Hepatocyte (in vitro differentiated cells): Measurements from ENCODE around the gene TNFAIP1. TPM values are rescaled to one million over a fixed set of nuclear protein-coding genes. Genes with fewer than 3 reads are reported as not detected.

Experiments
- DNase-seq: peaks from one replicate; pipeline ENCODE4 v3.0.0-alpha.2; 2016; ENCODE audit warnings: low spot score
- H2AFZ ChIP-seq: fragments of 200-600 bp; sonication (generic); 2 replicates; pipeline ENCODE4 v1.6.0; 2016; ENCODE audit warnings: antibody characterized with exemption, mild to moderate bottlenecking
- H3K27ac ChIP-seq: fragments of 200-600 bp; sonication (generic); 2 replicates; pipeline ENCODE4 v1.5.1; 2016; ENCODE audit warnings: mild to moderate bottlenecking
- H3K27me3 ChIP-seq: fragments of 200-600 bp; sonication (generic); 2 replicates; pipeline ENCODE4 v1.6.1; 2016
- H3K36me3 ChIP-seq: fragments of 200-600 bp; sonication (generic); replicated peaks from 2 replicates; pipeline ENCODE4 v1.5.1; 2016; ENCODE audit warnings: low read depth; ENCODE audit not compliant: insufficient read depth
- H3K4me1 ChIP-seq: fragments of 200-600 bp; sonication (generic); 2 replicates; pipeline ENCODE4 v1.5.1; 2016; ENCODE audit warnings: mild to moderate bottlenecking, moderate library complexity; ENCODE audit not compliant: insufficient read depth
- H3K4me2 ChIP-seq: fragments of 200-600 bp; sonication (generic); 2 replicates; pipeline ENCODE4 v1.6.0; 2016
- H3K4me3 ChIP-seq: fragments of 200-600 bp; sonication (generic); 2 replicates; pipeline ENCODE4 v1.5.1; 2016; ENCODE audit warnings: mild to moderate bottlenecking
- H3K79me2 ChIP-seq: fragments of 200-600 bp; sonication (generic); 2 replicates; pipeline ENCODE4 v1.6.0; 2017; ENCODE audit warnings: mild to moderate bottlenecking
- H3K9me2 ChIP-seq: fragments of 200-600 bp; sonication (generic); replicated peaks from 2 replicates; pipeline ENCODE4 v1.6.0; 2017; ENCODE audit warnings: mild to moderate bottlenecking; ENCODE audit not compliant: insufficient read depth
- H3K9me3 ChIP-seq: fragments of 200-600 bp; sonication (generic); 2 replicates; pipeline ENCODE4 v1.5.1; 2016; ENCODE audit warnings: low read depth, mild to moderate bottlenecking
- H4K20me1 ChIP-seq: fragments of 200-600 bp; sonication (generic); 2 replicates; pipeline ENCODE4 v1.6.0; 2016; ENCODE audit warnings: mild to moderate bottlenecking; ENCODE audit not compliant: insufficient read depth, poor library complexity, severe bottlenecking
- CTCF ChIP-seq: fragments of 200-600 bp; sonication (generic); IDR thresholded peaks from 2 replicates; pipeline ENCODE4 v1.5.1; 2016; ENCODE audit warnings: antibody characterized with exemption, mild to moderate bottlenecking; ENCODE audit not compliant: poor library complexity
- EZH2 ChIP-seq: fragments of 200-600 bp; sonication (generic); IDR thresholded peaks from 2 replicates; pipeline ENCODE4 v1.6.1; 2016; ENCODE audit warnings: antibody characterized with exemption, mild to moderate bottlenecking, borderline replicate concordance
- EZH2phosphoT487 ChIP-seq: fragments of 200-600 bp; sonication (generic); IDR thresholded peaks from one replicate; pipeline ENCODE4 v1.6.1; 2018; ENCODE audit warnings: antibody characterized with exemption, mild to moderate bottlenecking, low read depth, moderate library complexity; ENCODE audit not compliant: unreplicated experiment, severe bottlenecking
- WGBS: methylation state at CpG from one replicate; pipeline ENCODE4 v1.1.6; 2016; ENCODE audit warnings: low lambda C conversion rate; ENCODE audit errors: missing lambda C conversion rate; 5-methylcytosine and 5-hydroxymethylcytosine counted together
- polyA plus RNA-seq: library from polyadenylated mRNA; unstranded; fragments of >200 nt; fragmentation: Nextera tagmentation; extraction: Ambion mirVana; gene quantifications from 2 replicates; pipeline ENCODE4 v1.2.1, GENCODE V29; 2016
- total RNA-seq: library from RNA; depleted of rRNA; stranded (reverse); fragments of >200 nt; gene quantifications from 2 replicates; pipeline ENCODE4 v1.2.3, GENCODE V29; 2014

TNFAIP1 gene
- total and polyA plus RNA-seq, 2 experiments from 2014 or later = 37.6 to 39.0 TPM

GRCh38 chr17:28346199-28346580 is 10.6 kb downstream of the TNFAIP1 start:
- Histone ChIP-seq H3K4me3 (no peak overlapping the region), H2AFZ (no peak overlapping the region), H3K36me3 (no peaks in the 10 kb centered on the region), H3K27ac (peak overlapping the region; percentile 23), H3K9me3 (no peaks in the 10 kb centered on the region), H3K79me2 (no peaks in the 10 kb centered on the region), H3K4me2 (no peak overlapping the region), H3K4me1 (peaks cover 11% of the 10 kb centered on the region), H4K20me1 (no peaks in the 10 kb centered on the region), H3K27me3 (no peaks in the 10 kb centered on the region), H3K9me2 (no peaks in the 10 kb centered on the region)
- TF ChIP-seq EZH2 = no peak
- TF ChIP-seq CTCF = no peak
- TF ChIP-seq EZH2phosphoT487 = no peak
- no peak for DNase-seq
- 88% methylated on average over 2 of the region's 2 CpGs for WGBS

GRCh38 chr17:28346746-28347246 is 11.2 kb downstream of the TNFAIP1 start:
- Histone ChIP-seq H3K4me2 (no peak overlapping the region), H3K27ac (peak overlapping the region; percentile 23), H3K9me3 (no peaks in the 10 kb centered on the region), H3K9me2 (no peaks in the 10 kb centered on the region), H3K4me3 (no peak overlapping the region), H3K79me2 (no peaks in the 10 kb centered on the region), H3K27me3 (no peaks in the 10 kb centered on the region), H3K36me3 (no peaks in the 10 kb centered on the region), H3K4me1 (peaks cover 11% of the 10 kb centered on the region), H2AFZ (no peak overlapping the region), H4K20me1 (no peaks in the 10 kb centered on the region)
- 68% methylated on average over 7 of the region's 7 CpGs for WGBS
- no peak for TF ChIP-seq EZH2phosphoT487
- peak; percentile 38 for TF ChIP-seq CTCF
- peak; percentile 62 for DNase-seq

- TF ChIP-seq CTCF (no peak), EZH2 (no peak), EZH2phosphoT487 (no peak)
- H3K79me2 ChIP-seq = no peaks in the 10 kb centered on the region
- no peak overlapping the region for H3K4me2 ChIP-seq
- 91% methylated on average over 8 of the region's 8 CpGs for WGBS
- no peaks in the 10 kb centered on the region for H3K36me3 ChIP-seq
- H3K9me3 ChIP-seq = no peaks in the 10 kb centered on the region
- no peaks in the 10 kb centered on the region for H4K20me1 ChIP-seq
- H3K27ac ChIP-seq = peak overlapping the region; percentile 23
- H2AFZ ChIP-seq = no peak overlapping the region
- peaks cover 11% of the 10 kb centered on the region for H3K4me1 ChIP-seq
- H3K4me3 ChIP-seq = no peak overlapping the region
- H3K27me3 ChIP-seq = no peaks in the 10 kb centered on the region
- DNase-seq = no peak
- H3K9me2 ChIP-seq = no peaks in the 10 kb centered on the region
Observed at GRCh38 chr17:28347261-28347891, 11.8 kb downstream of the TNFAIP1 start.
